Keratinocyte (primary cell): ENCODE data around the gene DPP8.
"Not testable (repeated sequence)": the region's sequence is repeated elsewhere in the genome, so short reads cannot be mapped to it uniquely, and the experiment has no call there.

Experiments
- CTCF ChIP-seq, 3 experiments: IDR thresholded peaks in 1 of 3; conservative IDR thresholded peaks in 1 of 3; optimal IDR thresholded peaks in 1 of 3; 2 replicates in 2 of 3; 3 replicates in 1 of 3; pipeline versions ENCODE3 to v1.5.1; 2011; ENCODE audit warnings: low read length in 3 of 3, mild to moderate bottlenecking in 3 of 3, moderate library complexity in 2 of 3, control low read depth in 1 of 3, inconsistent platforms in 1 of 3; ENCODE audit not compliant: insufficient read depth in 2 of 3; ENCODE audit errors: extremely low read depth in 1 of 3
- EZH2 ChIP-seq: IDR thresholded peaks from one replicate; pipeline ENCODE4 v1.6.1; 2012; ENCODE audit warnings: inconsistent platforms, mild to moderate bottlenecking, low read length, moderate library complexity

DNA sequence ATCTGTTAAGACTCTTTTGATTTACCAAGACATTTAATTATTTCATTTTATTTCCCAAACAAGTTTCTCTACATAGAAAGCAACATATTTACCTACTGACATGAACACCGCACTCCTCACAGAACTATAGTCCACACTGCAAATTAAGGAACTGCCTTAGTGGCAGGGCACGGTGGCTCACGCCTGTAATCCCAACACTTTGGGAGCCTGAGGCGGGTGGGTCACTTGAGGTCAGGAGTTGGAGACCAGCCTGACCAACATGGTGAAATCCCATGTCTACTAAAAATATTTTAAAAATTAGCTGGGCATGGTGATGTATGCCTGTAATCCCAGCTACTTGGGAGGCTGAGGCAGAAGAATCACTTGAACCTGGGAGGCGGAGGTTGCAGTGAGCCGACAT, 54.4 kb downstream of the DPP8 start:
- not testable (repeated sequence) for TF ChIP-seq CTCF (optimal IDR thresholded peaks at IDR 0.05 in 1 of 3, IDR thresholded peaks at IDR 0.05 in 1 of 3, conservative IDR thresholded peaks at IDR 0.05 in 1 of 3; ENCODE audit: extremely low read depth in 1 of 3, insufficient read depth in 2 of 3, low read length in 3 of 3); EZH2
